ENCODE data around the gene TAS2R46. TPM values are rescaled to one million over a fixed set of nuclear protein-coding genes. Genes with fewer than 3 reads are reported as not detected.
"Not testable (repeated sequence)": the region's sequence is repeated elsewhere in the genome, so short reads cannot be mapped to it uniquely, and the experiment has no call there.

TAS2R46 gene
- total RNA-seq, 1 donor from 2014 or later, result 0.78 TPM

DNA sequence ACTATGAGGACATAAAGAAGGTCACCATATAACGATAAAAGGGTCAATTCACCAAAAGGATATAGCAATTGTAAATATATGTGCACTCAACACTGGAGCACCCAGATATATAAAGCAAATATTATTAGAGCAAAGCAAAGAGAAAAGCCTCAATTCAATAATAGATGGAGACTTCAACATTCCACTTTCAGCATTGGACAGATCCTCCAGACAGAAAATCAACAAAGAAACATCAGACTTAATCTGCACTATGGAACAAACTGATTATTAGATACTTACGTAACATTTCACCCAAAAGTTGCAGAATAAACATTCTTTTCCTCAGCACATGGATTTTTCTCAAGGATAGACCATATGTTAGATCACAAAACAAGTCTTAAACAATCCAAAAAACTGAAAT is 20.7 kb downstream of the TAS2R46 start:
- DNase-seq (ENCODE audit: low spot score); intact Hi-C loops (cut with DNase I): not testable (repeated sequence)

- intact Hi-C loops (cut with DNase I), result no loop called here
- DNase-seq (ENCODE audit: low spot score), result no peak
Measured at GRCh38 chr12:11040162-11040561, 21.9 kb downstream of the TAS2R46 start.

DNA sequence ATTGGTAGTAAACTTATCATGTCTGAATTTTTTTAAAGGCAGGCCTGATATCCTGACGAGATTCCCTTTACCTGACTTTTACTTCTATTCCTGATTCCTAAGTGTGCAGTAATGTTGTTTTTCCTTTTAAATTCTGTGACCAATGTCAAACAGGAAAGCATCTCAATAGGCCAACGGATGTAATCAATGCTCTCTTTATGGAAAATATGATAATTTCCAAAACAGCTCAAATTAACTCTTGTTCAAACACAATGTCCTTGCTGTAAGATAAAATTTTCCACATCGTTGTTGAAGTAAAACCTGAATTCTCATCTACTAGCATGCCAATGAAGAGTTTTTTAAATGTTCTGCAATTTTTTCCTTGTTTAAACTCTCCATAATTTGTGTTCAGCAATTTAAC is 22.9 kb downstream of the TAS2R46 start:
- intact Hi-C loops (cut with DNase I), result no loop called here
- no peak for DNase-seq (ENCODE audit: low spot score)

GRCh38 chr12:11033959-11034358 is 28.1 kb downstream of the TAS2R46 start:
- intact Hi-C loops (cut with DNase I); DNase-seq (ENCODE audit: low spot score): not testable (repeated sequence)

- no peak for DNase-seq (ENCODE audit: low spot score)
- intact Hi-C loops (cut with DNase I), result no loop called here
Measured at GRCh38 chr12:11031307-11031706, 30.8 kb downstream of the TAS2R46 start, which contains the start of gene TAS2R31. Gene TAS2R31 (minus strand): TSS chr12:11031407. CDS start chr12:11031335, 72 bp downstream.

DNA sequence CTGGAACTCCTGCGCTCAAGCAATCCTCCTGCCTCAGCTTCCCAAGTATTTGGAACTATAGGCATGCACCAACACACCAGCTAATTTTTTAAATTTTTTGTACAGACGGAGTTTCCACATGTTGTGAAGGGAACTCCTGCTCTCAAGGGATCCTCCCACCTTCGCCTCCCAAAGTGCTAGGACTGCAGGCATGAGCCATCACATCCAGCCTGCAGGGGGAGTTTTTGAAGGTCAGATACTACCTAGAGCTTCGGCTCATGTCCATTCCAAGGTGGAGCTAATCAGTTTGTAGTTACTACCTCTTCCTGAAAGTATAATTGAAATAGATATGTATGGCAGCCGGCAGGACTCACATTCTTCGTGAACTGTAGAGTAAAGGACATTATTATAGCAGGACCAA is 36.0 kb downstream of the TAS2R46 start:
- intact Hi-C loops (cut with DNase I), result no loop called here
- DNase-seq (ENCODE audit: low spot score), result no peak

DNA sequence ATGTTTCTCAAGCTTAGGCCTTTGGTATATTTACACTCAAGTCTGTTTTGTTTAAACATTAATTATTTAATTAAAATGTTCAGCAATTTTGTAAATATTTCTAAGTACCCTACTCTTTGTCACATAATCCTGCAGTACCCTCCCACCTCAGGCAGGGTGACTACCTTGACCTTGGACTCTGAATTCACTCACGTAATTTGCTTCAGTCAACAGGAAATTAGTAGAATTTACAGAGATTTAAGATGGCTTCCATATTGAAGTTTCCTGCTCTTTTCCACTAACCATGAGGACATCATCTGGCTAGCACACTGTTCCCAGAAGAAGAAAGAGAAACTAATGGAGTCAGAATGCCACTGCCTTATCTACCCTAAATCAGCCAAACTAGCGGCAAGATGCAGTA is 38.7 kb downstream of the TAS2R46 start:
- intact Hi-C loops (cut with DNase I), result no loop called here

GRCh38 chr12:11022520-11022919 is 39.6 kb downstream of the TAS2R46 start, which contains the start of gene TAS2R19:
Gene TAS2R19 (minus strand): TSS chr12:11022620. CDS start chr12:11022571, 49 bp downstream.
- no peak for DNase-seq (ENCODE audit: low spot score)
- intact Hi-C loops (cut with DNase I), result no loop called here

More for the DNA sequence above, 38.7 kb downstream of the TAS2R46 start:
- no peak for DNase-seq (ENCODE audit: low spot score)

DNA sequence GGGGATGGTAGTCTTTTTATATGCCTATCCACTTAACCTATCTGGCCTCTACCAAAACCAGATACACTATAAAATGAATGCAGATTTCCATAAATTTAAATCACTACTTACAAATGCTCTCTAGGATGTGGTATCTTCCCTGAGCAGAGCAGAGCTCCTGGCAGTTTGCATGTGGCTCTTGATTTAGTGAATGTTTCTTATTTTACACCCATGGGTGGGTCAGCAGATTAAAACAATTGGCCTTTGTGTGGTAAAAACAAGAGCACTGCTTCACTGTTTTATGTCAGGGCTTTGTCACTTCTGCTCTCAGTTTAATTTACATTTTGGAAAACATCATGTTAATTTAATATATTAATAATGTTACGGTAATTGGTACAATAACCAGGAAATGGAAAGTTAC is 45.2 kb downstream of the TAS2R46 start:
- intact Hi-C loops (cut with DNase I), result no loop called here

DNA sequence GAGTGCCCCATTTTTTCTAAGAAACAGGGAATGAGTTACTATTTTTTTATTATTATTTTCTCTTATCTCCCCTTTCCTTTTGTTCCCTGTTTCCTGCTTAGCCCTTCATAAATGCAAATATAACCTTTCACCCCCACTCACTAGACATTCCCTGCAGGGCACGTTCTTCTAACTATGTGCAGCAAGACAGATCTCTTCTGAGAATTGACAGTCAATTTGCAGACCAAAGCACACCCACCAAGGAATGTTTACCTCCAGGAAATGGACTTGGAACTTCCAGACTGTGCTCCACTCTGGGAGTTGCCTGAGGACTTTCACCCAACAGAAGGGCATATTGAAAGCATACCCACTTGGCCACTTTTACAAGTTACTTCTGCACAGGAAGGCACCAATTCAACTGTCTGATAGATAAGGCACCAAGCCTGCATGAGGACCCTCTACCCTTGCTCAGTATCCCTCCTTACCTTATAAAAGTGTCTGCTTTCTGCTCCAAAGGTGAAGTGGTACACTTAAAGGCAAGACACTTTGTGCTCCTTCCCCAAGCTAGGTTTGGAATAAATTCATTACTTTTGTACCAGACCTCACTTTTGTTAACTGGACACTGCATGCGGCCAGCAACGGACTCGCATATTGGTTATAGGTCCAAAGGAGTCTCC is 46.2 kb downstream of the TAS2R46 start:
- intact Hi-C loops (cut with DNase I), result loop anchor here (2.0 kb wide), 1 partner anchor 55 kb away; no protein-coding TSS in a partner anchor
- DNase-seq (ENCODE audit: low spot score), result no peak

More for the DNA sequence above, 45.2 kb downstream of the TAS2R46 start:
- DNase-seq (ENCODE audit: low spot score), result no peak

DNA sequence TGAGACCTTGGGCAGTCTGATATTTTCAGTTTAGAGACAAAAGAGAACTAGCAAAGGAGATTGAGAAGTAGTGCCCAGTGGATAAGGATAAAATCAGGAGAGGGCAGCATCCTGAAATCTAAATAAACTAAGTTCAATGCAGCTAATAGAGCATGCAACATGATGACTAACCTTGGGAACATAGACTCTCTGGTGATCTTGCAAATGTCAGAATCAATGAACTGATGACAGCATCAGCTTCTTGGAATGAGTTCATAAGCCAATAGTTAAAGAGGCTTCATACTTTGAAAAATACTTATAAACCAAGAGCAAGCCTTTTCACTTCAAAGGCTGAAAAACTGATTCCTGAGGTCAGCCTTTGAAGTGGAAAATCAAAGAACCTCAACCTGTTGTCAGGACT is 47.9 kb downstream of the TAS2R46 start:
- DNase-seq (ENCODE audit: low spot score), result no peak
- intact Hi-C loops (cut with DNase I), result loop anchor here (2.0 kb wide), 1 partner anchor 57 kb away; no protein-coding TSS in a partner anchor

Other genes with a start within 250 kb of the TAS2R46 start
- gene TAS2R10, start 235.9 kb downstream of the TAS2R46 start, total RNA-seq, result 0.30 TPM
- gene PRR4, start 212.8 kb downstream of the TAS2R46 start, total RNA-seq, result 2.6 TPM
- gene PRH1, start 178.0 kb downstream of the TAS2R46 start, total RNA-seq, result 10.2 TPM
- 1.0 TPM for gene TAS2R13, start 152.7 kb downstream of the TAS2R46 start, total RNA-seq
- gene PRH2, start 133.1 kb downstream of the TAS2R46 start, total RNA-seq, result not detected
- gene TAS2R14, start 123.0 kb downstream of the TAS2R46 start, total RNA-seq, result 1.3 TPM
- 0.97 TPM for gene TAS2R50, start 75.4 kb downstream of the TAS2R46 start, total RNA-seq
- 1.3 TPM for gene TAS2R20, start 64.0 kb downstream of the TAS2R46 start, total RNA-seq
- gene TAS2R19, start 39.7 kb downstream of the TAS2R46 start, total RNA-seq, result 1.5 TPM
- 2.1 TPM for gene TAS2R31, start 30.9 kb downstream of the TAS2R46 start, total RNA-seq
- 0.32 TPM for gene TAS2R43, start 30.0 kb upstream of the TAS2R46 start, total RNA-seq
- gene TAS2R30, start 72.3 kb upstream of the TAS2R46 start, total RNA-seq, result 2.2 TPM
- 22.1 TPM for gene SMIM10L1, start 108.9 kb upstream of the TAS2R46 start, total RNA-seq
- not detected for gene TAS2R42, start 124.6 kb upstream of the TAS2R46 start, total RNA-seq
- gene PRB3, start 207.4 kb upstream of the TAS2R46 start, total RNA-seq, result not detected
- gene PRB4, start 248.1 kb upstream of the TAS2R46 start, total RNA-seq, result not detected

Measured in cardiac septum (tissue), 1 donor.